ENCODE data around the gene F7.

DNA sequence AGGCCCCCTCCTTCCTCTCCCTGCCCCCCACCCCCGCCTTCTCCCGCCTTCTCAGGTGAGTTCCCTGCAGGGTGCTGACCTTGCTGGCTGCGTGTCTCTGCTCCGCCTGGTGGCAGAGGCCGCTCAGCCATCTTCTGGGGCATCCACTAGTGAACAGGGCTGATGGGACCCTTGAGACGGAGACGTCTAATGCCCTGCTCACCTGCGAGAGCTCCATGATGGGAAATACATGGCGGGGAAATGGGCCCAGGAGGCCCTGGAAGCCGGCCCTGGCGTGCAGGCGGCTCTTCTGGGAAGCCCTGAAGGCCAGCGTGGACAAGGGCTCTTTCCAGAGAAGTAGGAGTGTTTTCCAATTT, 15.2 kb upstream of the F7 start:
- TF ChIP-seq GATA2 (IDR thresholded peaks at IDR 0.05; ENCODE audit: low read depth, low read length) (no peak), GATA3 (IDR thresholded peaks at IDR 0.05; ENCODE audit: low read depth, low read length) (no peak)

Measured in SH-SY5Y (cell line).